ENCODE data around the gene WDR86.

The WDR86 gene

DNA sequence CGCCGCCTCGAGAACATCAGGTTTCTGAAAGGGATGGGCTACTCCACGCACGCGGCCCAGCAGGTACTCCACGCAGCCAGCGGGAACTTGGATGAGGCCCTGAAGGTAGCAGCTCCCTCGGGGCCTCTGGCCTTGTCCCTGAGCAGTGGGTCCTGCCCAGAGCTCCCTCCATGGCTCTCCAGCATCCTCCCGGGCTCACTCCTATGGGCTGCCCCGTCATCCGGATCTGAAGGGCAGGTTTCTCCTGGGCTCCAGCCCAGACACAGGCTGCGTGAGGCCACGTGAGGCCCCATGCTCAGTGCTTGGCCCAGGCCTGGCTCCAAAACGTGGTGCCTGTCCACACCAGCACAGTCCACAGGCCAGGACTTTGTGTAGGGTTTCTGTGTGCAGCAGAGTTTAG lies 35.7 kb downstream of the WDR86 start:
- no peak for DNase-seq (ENCODE audit: low spot score)
- Mint-ChIP-seq H3K36me3 (ENCODE audit: low read depth) (peaks cover 36% of the 10 kb centered on the region), H3K4me1 (ENCODE audit: low read depth) (no peaks in the 10 kb centered on the region), H3K27me3 (ENCODE audit: low read depth) (no peaks in the 10 kb centered on the region), H3K9me3 (no peaks in the 10 kb centered on the region), H3K4me3 (no peak overlapping the region), H3K27ac (no peak overlapping the region)

DNA sequence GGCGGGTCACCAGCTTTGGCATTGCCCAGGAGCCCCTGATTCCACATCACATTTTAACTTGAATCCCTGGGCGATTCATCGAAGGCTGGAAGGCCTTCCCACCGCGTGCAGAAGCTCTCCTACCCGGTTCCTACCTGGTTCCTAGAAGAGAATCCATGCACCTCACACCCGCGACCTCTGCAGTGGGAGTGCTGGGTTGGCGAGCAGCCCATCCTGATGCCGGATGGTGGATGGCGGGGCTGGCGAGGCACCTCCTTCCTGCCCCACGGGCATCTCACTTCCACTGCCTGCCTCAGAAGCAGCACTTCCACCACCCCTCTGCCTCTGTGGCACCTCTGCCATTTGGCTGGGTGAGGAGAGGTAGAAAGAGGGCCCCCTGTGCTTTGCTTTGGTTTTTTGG lies 36.2 kb downstream of the WDR86 start:
- Mint-ChIP-seq H3K27me3 (ENCODE audit: low read depth) (no peaks in the 10 kb centered on the region), H3K4me3 (no peak overlapping the region), H3K27ac (no peak overlapping the region), H3K36me3 (ENCODE audit: low read depth) (peaks cover 37% of the 10 kb centered on the region), H3K9me3 (no peaks in the 10 kb centered on the region), H3K4me1 (ENCODE audit: low read depth) (no peaks in the 10 kb centered on the region)
- DNase-seq (ENCODE audit: low spot score) = no peak

DNA sequence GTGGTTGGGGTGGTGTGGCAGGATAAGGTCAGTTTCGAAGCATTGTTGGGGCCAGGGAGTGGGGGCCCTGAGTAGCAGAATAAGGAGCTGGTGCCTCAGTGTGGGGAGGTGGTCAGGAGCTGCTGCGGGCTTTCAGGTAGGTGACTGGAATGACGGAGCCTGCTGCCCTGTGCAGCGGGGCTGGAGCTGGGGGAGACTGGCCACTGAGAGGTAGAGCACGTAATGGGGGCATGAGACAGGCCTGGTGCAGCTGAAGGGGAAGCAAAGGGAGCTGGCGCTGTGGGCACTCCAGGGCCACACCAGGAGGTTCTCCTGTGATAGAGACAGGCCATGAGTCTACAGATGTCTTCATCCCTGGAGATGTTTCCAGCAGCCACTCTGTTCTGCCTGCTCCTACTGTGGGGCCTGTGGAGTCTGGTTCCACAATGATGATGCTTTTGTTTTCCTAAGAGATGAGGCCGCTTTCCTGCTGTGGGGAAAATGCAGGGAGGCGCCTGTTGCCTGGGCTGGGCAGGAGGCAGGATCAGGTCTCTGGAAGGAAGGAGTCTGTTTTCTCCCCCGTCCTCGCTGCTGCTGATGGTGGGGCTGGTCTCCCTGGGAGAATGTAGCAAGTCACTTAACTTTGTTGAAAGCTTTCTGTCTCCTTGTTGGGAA lies 37.1 kb downstream of the WDR86 start:
- Mint-ChIP-seq H3K36me3 (ENCODE audit: low read depth) (peaks cover 35% of the 10 kb centered on the region), H3K9me3 (no peaks in the 10 kb centered on the region), H3K4me3 (no peak overlapping the region), H3K4me1 (ENCODE audit: low read depth) (peaks cover 4% of the 10 kb centered on the region), H3K27me3 (ENCODE audit: low read depth) (no peaks in the 10 kb centered on the region), H3K27ac (no peak overlapping the region)
- no peak for DNase-seq (ENCODE audit: low spot score)

DNA sequence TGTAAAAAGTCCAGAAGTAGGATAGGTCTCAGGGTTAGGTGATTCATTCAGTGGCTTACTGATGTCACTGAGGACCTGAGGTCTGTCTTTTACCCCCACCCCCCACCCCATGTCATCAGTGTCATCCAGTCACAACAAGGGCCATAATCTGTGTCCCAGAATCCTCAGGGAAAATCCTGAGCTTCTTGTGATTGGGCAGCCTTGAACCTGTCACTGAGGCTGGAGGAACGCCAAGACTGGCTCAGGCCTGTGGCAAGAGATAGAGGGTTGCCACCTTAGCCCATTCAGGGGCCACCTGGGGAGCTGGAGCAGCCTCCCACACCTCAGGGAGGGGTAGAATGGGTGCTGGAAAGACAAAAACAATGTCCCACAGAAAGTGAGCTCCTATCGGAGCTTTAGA lies 38.6 kb downstream of the WDR86 start:
- Mint-ChIP-seq H3K4me1 (ENCODE audit: low read depth) (peaks cover 4% of the 10 kb centered on the region), H3K27ac (no peak overlapping the region), H3K27me3 (ENCODE audit: low read depth) (no peaks in the 10 kb centered on the region), H3K4me3 (no peak overlapping the region), H3K36me3 (ENCODE audit: low read depth) (peaks cover 34% of the 10 kb centered on the region), H3K9me3 (no peaks in the 10 kb centered on the region)
- DNase-seq (ENCODE audit: low spot score) = no peak

DNA sequence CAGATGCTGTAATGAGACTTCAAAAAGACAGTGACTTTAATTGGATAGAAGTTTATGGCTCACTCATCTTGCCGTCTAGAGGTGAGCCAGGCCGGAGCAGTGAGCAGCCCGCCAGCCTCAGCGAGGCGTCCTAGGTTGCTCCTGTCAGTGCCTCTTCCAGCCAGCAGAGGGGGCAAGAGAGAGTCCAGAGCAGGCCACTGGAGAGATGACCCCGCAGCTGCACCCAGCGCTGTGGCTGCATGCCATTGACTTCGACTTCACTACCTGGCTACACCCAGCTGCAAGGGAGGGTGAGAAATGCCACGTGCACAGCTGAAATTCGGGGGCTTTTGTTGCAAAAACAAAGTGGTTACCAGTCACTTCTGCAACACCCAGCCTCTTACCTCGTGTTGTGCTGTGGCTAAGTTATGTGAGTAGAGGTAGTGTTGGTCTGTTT lies 41.7 kb downstream of the WDR86 start:
- H3K27me3 Mint-ChIP-seq (ENCODE audit: low read depth) = no peaks in the 10 kb centered on the region
- H3K27ac Mint-ChIP-seq = no peak overlapping the region
- H3K4me1 Mint-ChIP-seq (ENCODE audit: low read depth) = peaks cover 4% of the 10 kb centered on the region
- no peaks in the 10 kb centered on the region for H3K9me3 Mint-ChIP-seq
- H3K4me3 Mint-ChIP-seq = no peak overlapping the region
- H3K36me3 Mint-ChIP-seq (ENCODE audit: low read depth) = peaks cover 34% of the 10 kb centered on the region
- peak; percentile 65 for DNase-seq (ENCODE audit: low spot score)

DNA sequence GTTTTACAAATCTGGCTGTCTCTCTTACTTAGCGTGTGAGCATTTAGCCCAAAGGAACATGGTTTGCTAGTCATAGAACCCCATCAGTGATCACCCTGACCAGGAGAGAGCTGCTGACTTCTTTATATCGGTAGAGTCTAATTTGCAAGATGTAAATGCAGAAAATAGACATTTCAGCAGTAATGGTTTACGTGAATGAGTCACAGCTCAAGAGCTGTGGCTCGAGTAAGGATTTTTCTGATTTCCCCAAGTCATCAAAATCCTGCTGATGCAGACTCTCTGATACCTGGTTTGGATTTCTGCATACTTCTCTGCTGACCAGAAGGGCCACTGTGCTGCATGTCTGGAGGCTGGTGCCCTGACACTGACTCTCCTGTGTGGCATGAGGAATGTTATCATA lies 42.6 kb downstream of the WDR86 start:
- DNase-seq (ENCODE audit: low spot score) = no peak
- no peak overlapping the region for H3K27ac Mint-ChIP-seq
- H3K4me3 Mint-ChIP-seq = no peak overlapping the region
- H3K4me1 Mint-ChIP-seq (ENCODE audit: low read depth) = peaks cover 4% of the 10 kb centered on the region
- H3K36me3 Mint-ChIP-seq (ENCODE audit: low read depth) = peaks cover 34% of the 10 kb centered on the region
- H3K27me3 Mint-ChIP-seq (ENCODE audit: low read depth) = no peaks in the 10 kb centered on the region
- no peaks in the 10 kb centered on the region for H3K9me3 Mint-ChIP-seq

DNA sequence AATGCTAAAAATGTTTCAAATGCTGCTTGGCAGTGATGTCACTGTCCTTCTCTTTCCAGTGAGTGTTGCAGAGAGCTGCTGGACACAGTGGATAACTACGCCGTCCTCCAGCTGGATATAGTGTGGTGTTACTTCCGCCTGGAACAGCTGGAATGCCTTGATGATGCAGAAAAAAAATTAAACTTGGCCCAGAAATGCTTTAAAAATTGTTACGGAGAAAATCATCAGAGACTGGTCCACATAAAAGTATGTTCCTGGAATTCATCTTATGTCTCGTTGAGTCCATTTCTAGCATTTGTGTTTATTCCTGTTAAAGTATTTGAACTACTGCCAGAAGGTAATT lies 43.0 kb downstream of the WDR86 start:
- peaks cover 4% of the 10 kb centered on the region for H3K4me1 Mint-ChIP-seq (ENCODE audit: low read depth)
- no peak overlapping the region for H3K27ac Mint-ChIP-seq
- H3K4me3 Mint-ChIP-seq = no peak overlapping the region

DNA sequence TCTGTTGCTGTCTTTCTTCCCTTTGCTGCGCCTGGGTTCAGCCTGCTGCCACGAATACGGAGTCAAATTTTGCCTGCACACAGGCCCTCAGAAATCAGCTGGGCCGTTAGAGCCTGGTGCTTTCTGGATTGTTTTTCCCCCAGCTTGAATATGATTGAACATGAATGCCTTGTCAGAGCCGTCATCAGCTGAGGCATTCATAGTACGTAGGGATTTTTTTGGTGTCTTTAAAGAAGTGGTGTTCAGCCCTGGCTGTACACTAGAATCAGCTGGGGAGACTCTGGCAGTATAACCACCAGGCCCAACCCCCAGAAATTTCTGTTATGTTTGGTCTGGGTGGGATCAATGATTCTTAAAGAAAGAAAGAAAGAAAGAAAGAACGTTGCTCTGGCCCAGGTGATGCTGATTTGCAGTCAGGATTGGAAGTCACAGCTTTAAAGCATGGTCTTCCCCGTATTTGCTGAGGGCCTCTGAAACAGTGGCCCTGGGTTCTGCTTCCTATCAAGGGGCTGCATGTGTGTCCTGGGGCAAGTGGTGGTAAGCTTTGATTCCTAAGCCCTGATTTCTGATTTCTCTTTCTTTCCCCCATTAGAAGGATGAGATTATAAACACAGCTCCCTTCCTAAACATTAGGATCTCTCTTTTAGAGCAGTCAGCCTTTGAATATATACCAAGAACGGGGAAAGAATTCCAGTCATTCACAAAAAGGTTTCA lies 43.5 kb downstream of the WDR86 start:
- no peaks in the 10 kb centered on the region for H3K27me3 Mint-ChIP-seq (ENCODE audit: low read depth)
- no peak overlapping the region for H3K27ac Mint-ChIP-seq

More for the DNA sequence above, 43.0 kb downstream of the WDR86 start:
- Mint-ChIP-seq H3K9me3 (no peaks in the 10 kb centered on the region), H3K36me3 (ENCODE audit: low read depth) (peaks cover 36% of the 10 kb centered on the region), H3K27me3 (ENCODE audit: low read depth) (no peaks in the 10 kb centered on the region)
- DNase-seq (ENCODE audit: low spot score) = no peak

DNA sequence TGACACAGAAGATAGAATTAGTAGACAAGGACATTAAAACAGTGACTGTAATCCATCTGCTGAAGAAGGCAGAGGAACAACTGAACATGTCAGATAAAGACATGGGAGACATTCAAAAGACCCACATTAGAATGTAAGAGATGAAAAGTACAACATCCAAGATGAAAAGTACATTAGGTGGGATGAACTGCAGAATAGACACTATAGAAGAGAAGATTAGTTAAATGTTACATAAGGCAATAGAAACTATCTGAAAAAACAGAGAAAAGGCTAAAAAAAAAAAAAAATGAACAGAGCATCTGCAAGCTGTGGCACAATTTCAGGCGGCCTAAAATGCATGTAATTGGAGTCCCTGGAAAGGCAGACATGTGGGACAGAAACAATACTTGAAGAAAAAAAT lies 46.7 kb downstream of the WDR86 start:
- Mint-ChIP-seq H3K27me3 (ENCODE audit: low read depth) (no peaks in the 10 kb centered on the region), H3K4me3 (no peak overlapping the region), H3K27ac (no peak overlapping the region), H3K9me3 (no peaks in the 10 kb centered on the region), H3K4me1 (ENCODE audit: low read depth) (peaks cover 3% of the 10 kb centered on the region), H3K36me3 (ENCODE audit: low read depth) (peaks cover 45% of the 10 kb centered on the region)
- DNase-seq (ENCODE audit: low spot score) = no peak

More for the DNA sequence above, 43.5 kb downstream of the WDR86 start:
- no peak for DNase-seq (ENCODE audit: low spot score)
- Mint-ChIP-seq H3K4me1 (ENCODE audit: low read depth) (peaks cover 4% of the 10 kb centered on the region), H3K36me3 (ENCODE audit: low read depth) (peaks cover 40% of the 10 kb centered on the region), H3K9me3 (no peaks in the 10 kb centered on the region), H3K4me3 (no peak overlapping the region)

DNA sequence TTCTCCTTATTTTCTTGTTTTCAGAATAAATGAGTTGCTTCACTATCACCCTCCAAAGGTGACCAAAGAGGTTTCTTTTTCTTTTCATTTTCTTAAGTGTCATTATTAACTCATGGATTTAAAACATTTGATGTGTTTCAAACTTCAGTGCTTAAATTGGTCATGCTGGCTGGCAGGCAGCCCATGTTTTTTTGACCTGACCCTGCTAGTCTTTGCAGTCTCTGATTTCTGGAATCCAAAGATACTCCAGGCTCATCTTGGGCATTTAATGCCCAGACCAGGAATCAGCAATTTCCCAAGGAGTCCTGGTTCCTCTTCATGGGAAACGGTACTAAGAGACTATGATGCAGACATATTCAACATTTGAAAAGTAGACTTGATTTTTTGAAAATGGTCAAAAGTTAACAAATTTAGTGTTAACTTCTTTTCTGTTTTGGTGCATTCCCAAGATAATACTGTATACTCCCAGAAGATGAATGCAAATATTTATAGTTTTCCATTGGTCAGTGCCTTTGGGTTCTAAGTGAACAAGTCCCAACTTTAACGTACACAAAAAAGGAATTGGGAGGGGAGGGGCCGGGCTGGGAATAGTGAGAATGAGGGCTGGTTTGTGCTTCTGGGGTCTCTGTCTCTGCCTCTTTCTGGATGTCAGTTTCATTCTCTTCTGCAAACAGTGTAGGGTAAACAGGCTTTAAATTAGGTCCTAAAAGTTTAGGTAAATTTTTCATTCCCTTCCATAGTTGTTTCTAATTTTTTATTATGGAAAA lies 48.5 kb downstream of the WDR86 start:
- H3K36me3 Mint-ChIP-seq (ENCODE audit: low read depth) = peaks cover 48% of the 10 kb centered on the region
- no peak overlapping the region for H3K27ac Mint-ChIP-seq
- no peak for DNase-seq (ENCODE audit: low spot score)
- H3K4me1 Mint-ChIP-seq (ENCODE audit: low read depth) = no peaks in the 10 kb centered on the region
- no peaks in the 10 kb centered on the region for H3K27me3 Mint-ChIP-seq (ENCODE audit: low read depth)
- no peaks in the 10 kb centered on the region for H3K9me3 Mint-ChIP-seq
- no peak overlapping the region for H3K4me3 Mint-ChIP-seq

DNA sequence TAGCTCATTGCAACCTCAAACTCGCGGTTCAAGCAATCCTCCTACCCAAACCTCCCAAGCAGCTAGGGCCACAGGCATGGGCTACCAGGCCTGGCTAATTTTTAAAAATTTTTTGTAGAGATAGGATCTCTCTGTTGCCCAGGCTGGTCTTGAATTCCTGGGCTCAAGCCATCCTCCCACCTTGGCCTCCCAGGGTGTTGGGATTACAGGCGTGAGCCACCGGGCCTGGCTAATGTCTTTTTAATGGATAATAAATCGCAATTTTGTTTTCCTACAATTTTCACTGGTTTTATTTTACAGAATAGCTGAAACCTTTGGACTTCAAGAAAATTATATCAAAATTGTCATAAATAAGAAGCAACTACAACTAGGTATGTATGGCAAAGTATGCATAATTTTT lies 57.3 kb downstream of the WDR86 start:
- H3K4me1 Mint-ChIP-seq (ENCODE audit: low read depth) = peaks cover 39% of the 10 kb centered on the region
- H3K36me3 Mint-ChIP-seq (ENCODE audit: low read depth) = peaks cover 58% of the 10 kb centered on the region
- H3K27me3 Mint-ChIP-seq (ENCODE audit: low read depth) = no peaks in the 10 kb centered on the region
- no peak for DNase-seq (ENCODE audit: low spot score)
- no peak overlapping the region for H3K4me3 Mint-ChIP-seq
- no peaks in the 10 kb centered on the region for H3K9me3 Mint-ChIP-seq
- peak overlapping the region; percentile 93 for H3K27ac Mint-ChIP-seq

DNA sequence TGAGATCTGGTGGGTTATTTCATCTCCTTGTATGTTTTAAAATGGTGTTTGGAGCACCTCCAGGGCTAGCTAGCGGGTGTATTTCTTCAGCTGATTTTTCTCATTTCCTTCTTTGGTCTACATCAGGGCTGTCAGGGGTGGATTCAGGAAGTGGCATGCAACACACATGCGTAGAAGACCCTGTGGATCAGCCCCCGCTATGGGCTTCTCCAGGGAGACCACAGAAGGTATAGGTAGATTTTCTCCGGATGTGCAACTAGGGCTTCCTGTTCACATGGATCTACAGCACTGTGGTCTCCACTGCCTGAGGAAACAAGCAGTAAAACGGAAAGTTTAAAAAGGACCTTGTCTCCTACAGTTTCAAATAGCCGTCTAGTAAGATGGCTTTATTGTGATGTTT lies 57.9 kb downstream of the WDR86 start:
- Mint-ChIP-seq H3K36me3 (ENCODE audit: low read depth) (peaks cover 54% of the 10 kb centered on the region), H3K4me3 (peak overlapping the region; percentile 70), H3K27ac (peak overlapping the region; percentile 93), H3K9me3 (no peaks in the 10 kb centered on the region), H3K4me1 (ENCODE audit: low read depth) (peaks cover 39% of the 10 kb centered on the region), H3K27me3 (ENCODE audit: low read depth) (no peaks in the 10 kb centered on the region)
- DNase-seq (ENCODE audit: low spot score) = peak; percentile 60

DNA sequence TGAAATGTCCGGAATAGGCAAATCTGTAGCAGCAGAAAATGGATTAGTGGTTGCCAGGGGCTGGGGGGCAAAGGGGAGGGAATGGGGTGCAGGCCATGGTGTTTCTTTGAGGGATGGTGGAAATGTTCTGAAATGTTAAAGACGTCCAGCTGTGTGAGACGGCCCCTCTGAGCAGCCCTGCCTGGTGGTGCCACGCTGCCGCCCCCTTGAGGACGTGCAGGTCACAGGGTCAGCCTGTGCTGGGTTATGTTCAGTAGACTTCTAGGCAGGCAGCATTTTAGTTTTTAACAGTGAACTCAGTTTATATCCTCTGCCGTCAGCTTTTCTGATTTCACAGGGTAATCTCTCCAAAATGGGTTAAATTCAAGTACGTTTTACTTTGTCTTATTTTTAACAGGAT lies 58.8 kb downstream of the WDR86 start:
- peaks cover 56% of the 10 kb centered on the region for H3K36me3 Mint-ChIP-seq (ENCODE audit: low read depth)
- DNase-seq (ENCODE audit: low spot score) = peak; percentile 26
- no peaks in the 10 kb centered on the region for H3K9me3 Mint-ChIP-seq
- peak overlapping the region; percentile 70 for H3K4me3 Mint-ChIP-seq
- peaks cover 40% of the 10 kb centered on the region for H3K4me1 Mint-ChIP-seq (ENCODE audit: low read depth)
- H3K27ac Mint-ChIP-seq = peak overlapping the region; percentile 93
- H3K27me3 Mint-ChIP-seq (ENCODE audit: low read depth) = no peaks in the 10 kb centered on the region

DNA sequence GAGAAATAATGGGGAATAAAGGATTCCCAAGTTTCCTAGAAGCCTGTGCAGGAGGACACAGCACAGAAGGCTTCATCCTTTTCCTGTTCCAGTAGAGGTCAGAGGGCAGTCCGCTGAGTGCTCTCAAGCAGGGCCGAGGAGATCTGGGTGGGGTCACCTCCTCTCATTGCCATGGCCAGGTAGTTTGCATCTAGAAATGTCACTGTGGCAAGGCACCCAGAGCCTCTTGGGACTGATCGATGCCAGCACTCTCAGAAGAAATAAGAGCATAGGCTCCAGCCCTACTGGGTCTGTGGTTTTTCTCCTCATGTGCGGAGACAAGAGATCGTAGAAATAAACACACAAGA lies 60.4 kb downstream of the WDR86 start:
- Mint-ChIP-seq H3K36me3 (ENCODE audit: low read depth) (peaks cover 56% of the 10 kb centered on the region), H3K4me1 (ENCODE audit: low read depth) (peaks cover 44% of the 10 kb centered on the region), H3K27me3 (ENCODE audit: low read depth) (no peaks in the 10 kb centered on the region), H3K27ac (peak overlapping the region; percentile 97), H3K9me3 (no peaks in the 10 kb centered on the region), H3K4me3 (peak overlapping the region; percentile 87)
- no peak for DNase-seq (ENCODE audit: low spot score)

Measured in T-helper 2 cell treated with Interferon-gamma antibody and Interleukin-4, amounts not matched to agents 5 μg/mL and 100 μg/mL, for 36 hours (primary cell).